ENCODE measurements around the gene DDAH1.

DNA sequence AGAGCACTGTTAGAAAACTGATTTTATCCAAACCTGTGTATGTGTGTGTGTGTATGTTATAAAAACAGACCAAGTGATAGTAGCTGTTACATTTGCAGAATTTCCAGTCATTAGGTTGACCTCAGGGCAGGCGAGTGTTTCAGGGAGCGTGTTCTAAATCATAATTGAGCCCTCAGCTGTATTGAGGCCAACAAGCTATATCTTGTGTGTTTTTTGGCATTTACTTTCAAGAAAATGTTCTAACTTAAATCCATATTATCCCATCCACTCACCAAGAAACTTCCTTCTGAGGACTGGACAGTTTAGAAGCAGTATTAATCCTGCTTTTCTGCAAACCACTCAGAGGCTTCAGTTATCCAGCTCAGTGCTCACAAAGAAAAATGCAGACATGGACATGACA lies 12.0 kb downstream of the DDAH1 start:
- no peak for TF ChIP-seq CTCF (IDR thresholded peaks at IDR 0.05; ENCODE audit: borderline replicate concordance, extremely low read depth, low read length, poor library complexity, severe bottlenecking)
- TF ChIP-seq EZH2 (IDR thresholded peaks at IDR 0.05; ENCODE audit: borderline replicate concordance, low read depth, low read length, severe bottlenecking): no peak
